Measurements from ENCODE around the gene SVEP1.
A peak's percentile ranks its signal among the peaks of the same experiment; 100 is the strongest.

The SVEP1 gene

GRCh38 chr9:110463499-110463898, 116.0 kb downstream of the SVEP1 start:
- TF ChIP-seq CTCF (IDR thresholded peaks at IDR 0.05), result no peak
- DNase-seq, result no peak
- no peaks in the 10 kb centered on the region for H3K36me3 Mint-ChIP-seq (ENCODE audit: low read depth)
- H3K9me3 Mint-ChIP-seq, result no peaks in the 10 kb centered on the region
- no peaks in the 10 kb centered on the region for H3K4me1 Mint-ChIP-seq
- peaks cover 3% of the 10 kb centered on the region for H3K27me3 Mint-ChIP-seq (ENCODE audit: low read depth, poor library complexity)
- H3K27ac Mint-ChIP-seq, result no peak overlapping the region
- no peak overlapping the region for H3K4me3 Mint-ChIP-seq

- H3K27ac Mint-ChIP-seq, result no peak overlapping the region
- TF ChIP-seq CTCF (IDR thresholded peaks at IDR 0.05), result no peak
- no peak for DNase-seq
- no peaks in the 10 kb centered on the region for H3K4me1 Mint-ChIP-seq
- no peaks in the 10 kb centered on the region for H3K9me3 Mint-ChIP-seq
- no peak overlapping the region for H3K4me3 Mint-ChIP-seq
- no peaks in the 10 kb centered on the region for H3K36me3 Mint-ChIP-seq (ENCODE audit: low read depth)
- no peaks in the 10 kb centered on the region for H3K27me3 Mint-ChIP-seq (ENCODE audit: low read depth, poor library complexity)
Observed at GRCh38 chr9:110457245-110457644, 122.3 kb downstream of the SVEP1 start.

GRCh38 chr9:110456681-110457080, 122.9 kb downstream of the SVEP1 start:
- Mint-ChIP-seq H3K27ac (no peak overlapping the region), H3K4me1 (no peaks in the 10 kb centered on the region), H3K27me3 (ENCODE audit: low read depth, poor library complexity) (no peaks in the 10 kb centered on the region), H3K36me3 (ENCODE audit: low read depth) (no peaks in the 10 kb centered on the region), H3K9me3 (no peaks in the 10 kb centered on the region), H3K4me3 (no peak overlapping the region)
- TF ChIP-seq CTCF (IDR thresholded peaks at IDR 0.05), result no peak
- DNase-seq, result no peak

- Mint-ChIP-seq H3K27ac (no peak overlapping the region), H3K4me1 (no peaks in the 10 kb centered on the region), H3K9me3 (no peaks in the 10 kb centered on the region), H3K27me3 (ENCODE audit: low read depth, poor library complexity) (no peaks in the 10 kb centered on the region), H3K4me3 (no peak overlapping the region), H3K36me3 (ENCODE audit: low read depth) (no peaks in the 10 kb centered on the region)
- no peak for TF ChIP-seq CTCF (IDR thresholded peaks at IDR 0.05)
- no peak for DNase-seq
Observed at GRCh38 chr9:110455860-110456259, 123.7 kb downstream of the SVEP1 start.

GRCh38 chr9:110452227-110452801, 127.2 kb downstream of the SVEP1 start:
- Mint-ChIP-seq H3K27ac (no peak overlapping the region), H3K36me3 (ENCODE audit: low read depth) (no peaks in the 10 kb centered on the region), H3K4me1 (no peaks in the 10 kb centered on the region), H3K27me3 (ENCODE audit: low read depth, poor library complexity) (no peaks in the 10 kb centered on the region), H3K4me3 (no peak overlapping the region), H3K9me3 (no peaks in the 10 kb centered on the region)
- DNase-seq, result no peak
- TF ChIP-seq CTCF (IDR thresholded peaks at IDR 0.05), result peak; percentile 44

- peaks cover under 1% of the 10 kb centered on the region for H3K36me3 Mint-ChIP-seq (ENCODE audit: low read depth)
- DNase-seq, result no peak
- no peak overlapping the region for H3K27ac Mint-ChIP-seq
- no peaks in the 10 kb centered on the region for H3K4me1 Mint-ChIP-seq
- TF ChIP-seq CTCF (IDR thresholded peaks at IDR 0.05), result no peak
- no peaks in the 10 kb centered on the region for H3K27me3 Mint-ChIP-seq (ENCODE audit: low read depth, poor library complexity)
- peaks cover under 1% of the 10 kb centered on the region for H3K9me3 Mint-ChIP-seq
- no peak overlapping the region for H3K4me3 Mint-ChIP-seq
Observed at GRCh38 chr9:110451726-110452125, 127.8 kb downstream of the SVEP1 start.
